Activated T-cell treated with anti-CD3 and anti-CD28 coated beads, Interleukin-2, amount 50 U/mL, for 72 hours (primary cell): ENCODE data around the gene TELO2. TPM values are rescaled to one million over a fixed set of nuclear protein-coding genes. Genes with fewer than 3 reads are reported as not detected.

Source experiments
- ATAC-seq, 2 donors: fragments of 150-1000 bp; cut with Tn5 transposase; replicated peaks in 1 of 2; 2 replicates each; pipeline ENCODE4 v1.10.0; 2021; ENCODE audit warnings: moderate library complexity in 2 of 2, mild to moderate bottlenecking in 1 of 2
- DNase-seq, 2 donors: peaks; one replicate each; pipeline ENCODE4 v3.0.0; 2021 to 2022; ENCODE audit warnings: mixed read lengths in 1 of 2
- H3K27ac Mint-ChIP-seq: one replicate; pipeline ENCODE4 v1.8.0; 2022; ENCODE audit warnings: mild to moderate bottlenecking, moderate library complexity, mixed read lengths
- H3K27me3 Mint-ChIP-seq: one replicate; pipeline ENCODE4 v1.8.0; 2022; ENCODE audit warnings: low read depth, mixed read lengths
- H3K36me3 Mint-ChIP-seq, 2 donors: one replicate each; pipeline ENCODE4 v1.8.0; 2022; ENCODE audit warnings: mixed read lengths in 2 of 2, mild to moderate bottlenecking in 1 of 2; ENCODE audit not compliant: insufficient read depth in 2 of 2
- H3K4me1 Mint-ChIP-seq: one replicate; pipeline ENCODE4 v1.8.0; 2022; ENCODE audit warnings: low read depth, mixed read lengths
- H3K4me3 Mint-ChIP-seq, 2 donors: one replicate each; pipeline ENCODE4 v1.8.0; 2022; ENCODE audit warnings: mild to moderate bottlenecking in 2 of 2, mixed read lengths in 2 of 2, moderate library complexity in 2 of 2
- H3K9me3 Mint-ChIP-seq, 2 donors: one replicate each; pipeline ENCODE4 v1.8.0; 2022; ENCODE audit warnings: mixed read lengths in 2 of 2
- total RNA-seq, 2 donors: library from RNA; stranded (reverse); gene quantifications; one replicate each; pipeline ENCODE4 v1.2.3, GENCODE V29; 2022

Gene TELO2
- total RNA-seq, 2 donors from 2014 or later: 28.6 to 34.7 TPM

- Mint-ChIP-seq H3K9me3 (no peaks in the 10 kb centered on the region), H3K27ac (no peak overlapping the region), H3K27me3 (no peaks in the 10 kb centered on the region), H3K4me1 (no peaks in the 10 kb centered on the region), H3K36me3 (no peaks in the 10 kb centered on the region), H3K4me3 (no peak overlapping the region)
- ATAC-seq (peak in 1 of 2 donors; percentile 19), DNase-seq (no peak)
Measured at GRCh38 chr16:1451702-1452392, 41.3 kb upstream of the TELO2 start.

GRCh38 chr16:1452530-1452929, 40.6 kb upstream of the TELO2 start:
- Mint-ChIP-seq H3K4me3 (no peak overlapping the region), H3K36me3 (no peaks in the 10 kb centered on the region), H3K27me3 (no peaks in the 10 kb centered on the region), H3K4me1 (no peaks in the 10 kb centered on the region), H3K27ac (no peak overlapping the region), H3K9me3 (no peaks in the 10 kb centered on the region)
- DNase-seq (no peak), ATAC-seq (no peak)

- Mint-ChIP-seq H3K27ac (no peak overlapping the region), H3K4me1 (no peaks in the 10 kb centered on the region), H3K9me3 (no peaks in the 10 kb centered on the region), H3K27me3 (no peaks in the 10 kb centered on the region), H3K4me3 (no peak overlapping the region), H3K36me3 (no peaks in the 10 kb centered on the region)
- DNase-seq: no peak
- ATAC-seq: no peak
Measured at GRCh38 chr16:1453316-1453715, 39.8 kb upstream of the TELO2 start.

- H3K4me3 Mint-ChIP-seq: no peak overlapping the region
- H3K9me3 Mint-ChIP-seq: no peaks in the 10 kb centered on the region
- H3K27me3 Mint-ChIP-seq: no peaks in the 10 kb centered on the region
- ATAC-seq (no peak), DNase-seq (no peak)
- H3K36me3 Mint-ChIP-seq: no peaks in the 10 kb centered on the region
- peaks cover 7% of the 10 kb centered on the region for H3K4me1 Mint-ChIP-seq
- no peak overlapping the region for H3K27ac Mint-ChIP-seq
Measured at GRCh38 chr16:1454561-1454960, 38.6 kb upstream of the TELO2 start.

GRCh38 chr16:1455190-1456171, 37.7 kb upstream of the TELO2 start:
- peaks cover 7% of the 10 kb centered on the region for H3K4me1 Mint-ChIP-seq
- no peaks in the 10 kb centered on the region for H3K27me3 Mint-ChIP-seq
- ATAC-seq (no peak), DNase-seq (no peak)
- no peak overlapping the region for H3K4me3 Mint-ChIP-seq
- H3K36me3 Mint-ChIP-seq: no peaks in the 10 kb centered on the region
- no peaks in the 10 kb centered on the region for H3K9me3 Mint-ChIP-seq
- H3K27ac Mint-ChIP-seq: no peak overlapping the region

- DNase-seq (no peak), ATAC-seq (no peak)
- H3K9me3 Mint-ChIP-seq: no peaks in the 10 kb centered on the region
- H3K36me3 Mint-ChIP-seq: no peaks in the 10 kb centered on the region
- H3K4me1 Mint-ChIP-seq: peaks cover 7% of the 10 kb centered on the region
- H3K27ac Mint-ChIP-seq: no peak overlapping the region
- H3K27me3 Mint-ChIP-seq: no peaks in the 10 kb centered on the region
- no peak overlapping the region for H3K4me3 Mint-ChIP-seq
Measured at GRCh38 chr16:1456951-1457350, 36.2 kb upstream of the TELO2 start.

GRCh38 chr16:1457489-1458245, 35.5 kb upstream of the TELO2 start:
- H3K36me3 Mint-ChIP-seq: no peaks in the 10 kb centered on the region
- DNase-seq (no peak), ATAC-seq (no peak)
- H3K4me3 Mint-ChIP-seq: no peak overlapping the region
- H3K4me1 Mint-ChIP-seq: peaks cover 7% of the 10 kb centered on the region
- no peak overlapping the region for H3K27ac Mint-ChIP-seq
- H3K27me3 Mint-ChIP-seq: no peaks in the 10 kb centered on the region
- H3K9me3 Mint-ChIP-seq: no peaks in the 10 kb centered on the region

- peak; percentile 87 to 88 for ATAC-seq
Measured at GRCh38 chr16:1458336-1458976, 34.7 kb upstream of the TELO2 start.

GRCh38 chr16:1458977-1459341, 34.2 kb upstream of the TELO2 start:
- Mint-ChIP-seq H3K4me1 (peaks cover 7% of the 10 kb centered on the region), H3K4me3 (no peak overlapping the region), H3K36me3 (no peaks in the 10 kb centered on the region), H3K9me3 (no peaks in the 10 kb centered on the region), H3K27me3 (no peaks in the 10 kb centered on the region), H3K27ac (no peak overlapping the region)
- ATAC-seq: peak in 1 of 2 donors; percentile 20
- DNase-seq: no peak

More at GRCh38 chr16:1458336-1458976, 34.7 kb upstream of the TELO2 start:
- peaks cover 7% of the 10 kb centered on the region for H3K4me1 Mint-ChIP-seq
- H3K27ac Mint-ChIP-seq: no peak overlapping the region
- no peaks in the 10 kb centered on the region for H3K36me3 Mint-ChIP-seq
- H3K9me3 Mint-ChIP-seq: no peaks in the 10 kb centered on the region
- DNase-seq: peak; percentile 36 to 64
- H3K4me3 Mint-ChIP-seq: no peak overlapping the region
- no peaks in the 10 kb centered on the region for H3K27me3 Mint-ChIP-seq

GRCh38 chr16:1459967-1460366, 33.2 kb upstream of the TELO2 start:
- H3K27me3 Mint-ChIP-seq: no peaks in the 10 kb centered on the region
- no peak overlapping the region for H3K4me3 Mint-ChIP-seq
- H3K4me1 Mint-ChIP-seq: peaks cover 7% of the 10 kb centered on the region
- DNase-seq (no peak), ATAC-seq (no peak)
- H3K27ac Mint-ChIP-seq: no peak overlapping the region
- H3K36me3 Mint-ChIP-seq: no peaks in the 10 kb centered on the region
- H3K9me3 Mint-ChIP-seq: no peaks in the 10 kb centered on the region

- DNase-seq (no peak), ATAC-seq (no peak)
- Mint-ChIP-seq H3K27ac (no peak overlapping the region), H3K4me3 (no peak overlapping the region), H3K9me3 (no peaks in the 10 kb centered on the region), H3K27me3 (no peaks in the 10 kb centered on the region), H3K4me1 (peaks cover 7% of the 10 kb centered on the region), H3K36me3 (no peaks in the 10 kb centered on the region)
Measured at GRCh38 chr16:1460602-1461138, 32.5 kb upstream of the TELO2 start.

GRCh38 chr16:1461146-1461545, 32.0 kb upstream of the TELO2 start:
- no peak overlapping the region for H3K4me3 Mint-ChIP-seq
- no peaks in the 10 kb centered on the region for H3K27me3 Mint-ChIP-seq
- peaks cover 7% of the 10 kb centered on the region for H3K4me1 Mint-ChIP-seq
- no peak for DNase-seq
- H3K27ac Mint-ChIP-seq: no peak overlapping the region
- no peaks in the 10 kb centered on the region for H3K36me3 Mint-ChIP-seq
- no peak for ATAC-seq
- H3K9me3 Mint-ChIP-seq: no peaks in the 10 kb centered on the region
